Heart left ventricle (tissue), 16 donors: ENCODE measurements around the gene PANK4. TPM values are rescaled to one million over a fixed set of nuclear protein-coding genes. Genes with fewer than 3 reads are reported as not detected.

Experiments
- ATAC-seq, 4 donors: fragments of 200-7000 bp; cut with Tn5 transposase; one replicate each; pipeline ENCODE4 v1.9.1; 2020 to 2022; ENCODE audit warnings: moderate library complexity in 4 of 4, mild to moderate bottlenecking in 3 of 4, moderate number of reproducible peaks in 1 of 4
- DNase-seq, 5 donors: peaks; one replicate each; pipeline ENCODE4 v3.0.0-alpha.2; 2020
- H3K27ac ChIP-seq, 12 donors: fragments of 200-600 bp; sonication (generic) in 4 of 12; one replicate each; pipeline versions ENCODE4 v1.5.0 to v1.8.0; 2016 to 2022; ENCODE audit warnings: mild to moderate bottlenecking in 2 of 12
- H3K27me3 ChIP-seq, 9 donors: fragments of 200-600 bp; sonication (generic) in 2 of 9; one replicate each; pipeline versions ENCODE4 v1.5.1 to v1.8.0; 2016 to 2022; ENCODE audit warnings: mild to moderate bottlenecking in 3 of 9
- H3K36me3 ChIP-seq, 9 donors: fragments of 200-600 bp; sonication (generic) in 2 of 9; one replicate each; pipeline versions ENCODE4 v1.5.0 to v1.8.0; 2018 to 2022; ENCODE audit warnings: mild to moderate bottlenecking in 2 of 9
- H3K4me1 ChIP-seq, 12 donors: fragments of 200-600 bp; sonication (generic) in 4 of 12; one replicate each; pipeline versions ENCODE4 v1.5.0 to v1.8.0; 2016 to 2022; ENCODE audit warnings: mild to moderate bottlenecking in 3 of 12
- H3K4me3 ChIP-seq, 12 donors: fragments of 200-600 bp; sonication (generic) in 4 of 12; one replicate each; pipeline versions ENCODE4 v1.5.0 to v1.8.0; 2017 to 2022; ENCODE audit warnings: mild to moderate bottlenecking in 9 of 12, moderate library complexity in 4 of 12
- H3K9me3 ChIP-seq, 12 donors: fragments of 200-600 bp; sonication (generic) in 4 of 12; one replicate each; pipeline versions ENCODE4 v1.5.0 to v1.8.0; 2016 to 2022; ENCODE audit warnings: mild to moderate bottlenecking in 1 of 12
- CTCF ChIP-seq, 12 donors: fragments of 200-600 bp; sonication (generic) in 4 of 12; IDR thresholded peaks; one replicate each; pipeline versions ENCODE4 v1.5.0 to v1.8.0; 2018 to 2022; ENCODE audit warnings: antibody characterized with exemption in 12 of 12, mild to moderate bottlenecking in 5 of 12
- POLR2A ChIP-seq, 2 donors: fragments of 450-650 bp; IDR thresholded peaks; one replicate each; pipeline ENCODE4 v1.6.1; 2017; ENCODE audit warnings: antibody characterized with exemption in 2 of 2, mild to moderate bottlenecking in 2 of 2, moderate library complexity in 2 of 2
- WGBS, 4 donors: extraction: QIAGEN DNeasy Blood & Tissue Kit in 2 of 4; methylation state at CpG; one replicate each; pipeline versions ENCODE4 v1.1.5 to v1.1.7; 2013 to 2018; 5-methylcytosine and 5-hydroxymethylcytosine counted together
- intact Hi-C, 10 donors: fragments of 100-400 bp; cut with DNase I; formaldehyde crosslinking; loops; one replicate each; pipeline versions ENCODE4 v1.11.1 to v1.14.2; 2022
- polyA plus RNA-seq, 2 donors: library from polyadenylated mRNA; stranded (reverse); fragments of 200-250 nt; gene quantifications; one replicate each; pipeline ENCODE4 v1.2.3, GENCODE V29; 2013
- total RNA-seq, 9 donors: library from RNA; depleted of rRNA in 2 of 9; stranded (reverse); fragments of >200 nt in 2 of 9; fragmentation: NEBNext Ultra II Directional in 3 of 9; extraction: Animal tissue kit (Norgen Biotek cat#: 25700) in 3 of 9; gene quantifications; one replicate each; pipeline versions ENCODE4 v1.1.0 to v1.2.4, GENCODE V29; 2016 to 2023
- donor health status: ischemic (EF 13 %, LVEDD 7.1; RV severe dilation, severe dysfunction).
- donor health status: healthy with polysubstance abuse.
- donor health status: DM: no; HTN: yes; CAD: no.
- donor health status: DM: no; HTN: no; CAD: no.
- donor health status: ischemic (EF 25% LVEDD 6.9; RV normal size, moderate dysfunction).
- donor health status: ischemic (EF 25% LVEDD 5.7; RV mildly dilated, moderate dysfunction).
- donor health status: healthy.
- donor health status: DM: yes; HTN: yes; CAD: no.
- donor health status: ischemic (EF 35%, LVEDD 5.7; RV mildly dilated, moderate dysfunction).
- donor health status: nonischemic (EF 11% LVEDD 7.7; RV severe dilation, severe dysfunction).
- donor health status: DM: yes; HTN: yes; CAD: no.
- donor health status: PGD.
- donor health status: ischemic (EF 29% LVEDD 5.4; RV normal size, mild dysfunction).
- donor health status: nonischemic (EF 23%, LVEDD 6.1; RV moderate dilation, normal function).

The PANK4 gene
- total and polyA plus RNA-seq, 11 donors: 27.2 to 43.0 (median 34.4) TPM

DNA sequence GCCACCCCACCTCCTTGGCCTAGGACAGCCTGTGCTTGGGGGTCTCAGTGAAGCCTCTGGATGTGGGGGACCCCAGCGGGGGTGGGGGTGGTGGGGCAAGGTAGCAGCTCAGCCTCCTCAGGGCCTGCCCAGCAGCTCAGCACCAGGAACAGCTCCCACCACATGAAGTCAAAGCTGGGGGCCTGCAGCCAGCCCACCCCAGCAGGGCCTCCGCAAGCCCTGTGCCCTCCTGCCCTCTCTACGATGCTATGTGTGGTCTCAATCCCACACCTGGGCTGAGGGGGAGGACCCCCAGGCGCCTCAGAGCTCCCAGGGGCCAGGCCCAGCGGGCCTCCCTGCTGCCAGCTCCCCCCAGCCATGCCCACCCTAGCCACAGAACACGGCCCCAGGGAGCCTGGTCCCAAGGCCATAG is 18.6 kb downstream of the PANK4 start:
- intact Hi-C loops: no loop called here
- 87 to 91% (median 89%) methylated on average over 4 to 6 of the region's 6 CpGs for WGBS, 4 donors
- no peak overlapping the region for H3K4me3 ChIP-seq
- H3K4me1 ChIP-seq: peaks cover 0 to 23% (median 5%) of the 10 kb centered on the region in 12 donors
- peaks cover 4 to 25% (median 9%) of the 10 kb centered on the region in 9 donors for H3K27me3 ChIP-seq
- H3K9me3 ChIP-seq: no peaks in the 10 kb centered on the region
- DNase-seq: no peak
- peaks cover 0 to 55% (median 50%) of the 10 kb centered on the region in 9 donors for H3K36me3 ChIP-seq
- ATAC-seq: peak in 1 of 4 donors; percentile 4
- no peak overlapping the region for H3K27ac ChIP-seq
- TF ChIP-seq CTCF (IDR thresholded peaks at IDR 0.05) (no peak), POLR2A (IDR thresholded peaks at IDR 0.05) (no peak)

DNA sequence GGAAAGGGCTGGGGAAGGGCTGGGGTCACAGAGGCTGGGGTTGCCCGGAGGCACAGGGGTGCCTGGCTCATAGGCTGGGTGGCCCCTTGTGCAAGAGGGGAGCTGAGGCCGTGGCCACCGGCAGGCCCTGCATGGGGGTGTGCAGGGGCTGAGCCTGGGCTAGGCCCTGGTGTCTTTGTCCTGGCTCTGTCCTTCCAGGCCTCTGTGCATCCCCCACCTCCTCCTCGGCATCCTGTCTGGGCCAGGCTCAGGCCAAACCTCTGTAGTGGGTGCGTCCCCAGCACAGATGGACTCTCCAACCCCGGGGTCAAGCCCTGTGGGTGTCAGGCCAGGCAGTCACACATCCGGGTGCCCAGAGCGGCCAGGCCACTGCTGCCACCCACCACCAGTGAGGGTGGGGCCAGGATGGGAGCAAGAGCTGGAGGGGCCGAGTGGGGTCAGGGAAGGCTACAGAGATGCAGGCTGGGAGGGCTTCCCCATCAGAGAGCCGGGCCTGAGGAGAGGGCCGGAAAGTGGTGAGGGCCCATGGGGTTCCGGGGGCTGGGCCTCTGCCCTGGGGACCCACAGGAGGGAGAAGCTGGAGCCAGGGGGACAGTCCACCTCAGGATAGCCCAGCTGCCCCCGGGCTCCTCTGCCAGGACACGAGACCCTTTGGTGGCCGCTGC is 19.4 kb downstream of the PANK4 start:
- Histone ChIP-seq H3K27me3 (peaks cover 4 to 32% (median 15%) of the 10 kb centered on the region in 9 donors), H3K36me3 (peaks cover 0 to 47% (median 43%) of the 10 kb centered on the region in 9 donors), H3K9me3 (no peaks in the 10 kb centered on the region), H3K4me3 (no peak overlapping the region), H3K4me1 (peaks cover 0 to 23% (median 5%) of the 10 kb centered on the region in 12 donors), H3K27ac (no peak overlapping the region)
- 48 to 63% (median 50%) methylated on average over 10 to 15 of the region's 15 CpGs for WGBS, 4 donors
- DNase-seq: no peak
- no peak for TF ChIP-seq POLR2A (IDR thresholded peaks at IDR 0.05)
- TF ChIP-seq CTCF (IDR thresholded peaks at IDR 0.05): no peak
- intact Hi-C loops: no loop called here
- ATAC-seq: peak; percentile 6 to 31 (median 11)

DNA sequence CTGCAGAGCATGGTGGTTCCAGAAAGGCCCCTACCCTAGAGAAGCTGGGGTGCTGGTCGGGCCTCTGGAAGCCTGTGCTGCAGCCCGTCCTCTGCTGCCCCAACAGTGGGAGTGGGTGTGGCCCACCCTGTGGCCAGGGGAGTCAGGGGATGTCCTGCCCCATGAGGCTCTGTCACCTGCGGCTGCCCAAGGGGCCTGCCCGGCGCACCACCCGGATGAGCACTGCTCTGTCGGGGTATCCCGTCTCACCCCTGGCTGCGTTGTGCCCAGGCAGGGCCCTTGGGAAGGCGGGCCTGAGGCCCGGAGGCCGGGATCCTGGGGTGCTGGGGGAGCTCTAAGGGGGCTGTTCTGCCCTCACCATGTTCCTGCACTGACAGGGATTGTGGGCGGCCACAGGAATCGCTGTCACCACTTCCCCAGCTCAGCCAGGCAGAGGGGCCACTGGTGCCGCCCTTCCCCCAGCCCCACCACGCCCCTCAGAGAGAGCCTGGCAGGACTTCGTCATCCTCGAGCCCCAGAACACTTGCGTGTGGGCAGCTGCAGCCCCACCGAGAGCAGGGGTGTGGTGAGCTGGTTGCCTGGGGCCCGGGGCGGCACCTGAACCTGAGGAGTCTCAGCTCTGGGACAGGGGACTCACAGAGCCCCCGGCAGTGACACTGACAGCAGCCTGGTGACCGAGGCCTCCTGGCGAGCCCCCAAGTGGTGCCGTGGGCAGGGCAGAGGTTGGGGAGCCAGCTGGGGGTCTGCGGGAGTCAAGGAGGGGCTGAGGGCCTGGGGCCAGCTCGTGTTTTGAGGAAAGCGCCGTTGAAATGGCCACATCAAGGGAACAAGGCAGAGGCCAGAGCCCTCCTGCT is 20.2 kb downstream of the PANK4 start:
- WGBS, 4 donors: 54 to 68% (median 62%) methylated on average over 9 to 30 of the region's 30 CpGs
- DNase-seq (no peak), ATAC-seq (peak; percentile 1 to 8 (median 6))
- intact Hi-C loops: no loop called here
- H3K4me3 ChIP-seq: no peak overlapping the region
- peaks cover 4 to 40% (median 15%) of the 10 kb centered on the region in 9 donors for H3K27me3 ChIP-seq
- H3K4me1 ChIP-seq: peaks cover 0 to 23% (median 5%) of the 10 kb centered on the region in 12 donors
- H3K27ac ChIP-seq: no peak overlapping the region
- no peaks in the 10 kb centered on the region for H3K9me3 ChIP-seq
- TF ChIP-seq POLR2A (IDR thresholded peaks at IDR 0.05) (no peak), CTCF (IDR thresholded peaks at IDR 0.05) (no peak)
- peaks cover 0 to 39% (median 35%) of the 10 kb centered on the region in 9 donors for H3K36me3 ChIP-seq

- H3K4me1 ChIP-seq: peaks cover 0 to 23% (median 5%) of the 10 kb centered on the region in 12 donors
- H3K27ac ChIP-seq: no peak overlapping the region
- intact Hi-C loops: no loop called here
- DNase-seq: no peak
- H3K9me3 ChIP-seq: no peaks in the 10 kb centered on the region
- H3K4me3 ChIP-seq: no peak overlapping the region
- peaks cover 4 to 42% (median 19%) of the 10 kb centered on the region in 9 donors for H3K27me3 ChIP-seq
- 50 to 61% (median 60%) methylated on average over 13 to 21 of the region's 21 CpGs for WGBS, 4 donors
- no peak for TF ChIP-seq CTCF (IDR thresholded peaks at IDR 0.05)
- no peak for TF ChIP-seq POLR2A (IDR thresholded peaks at IDR 0.05)
- ATAC-seq: peak in 1 of 4 donors; percentile 1
- peaks cover 0 to 32% (median 28%) of the 10 kb centered on the region in 9 donors for H3K36me3 ChIP-seq
Measured at GRCh38 chr1:2505461-2505994, 20.9 kb downstream of the PANK4 start.
